Fibroblast of lung (primary cell): ENCODE results near the gene SMAD4.

Source experiments
- CTCF ChIP-seq, 2 donors: IDR thresholded peaks in 1 of 2; conservative IDR thresholded peaks in 1 of 2; 1 replicate in 1 of 2; 2 replicates in 1 of 2; pipeline ENCODE4 v1.5.1; 2011 to 2012; ENCODE audit warnings: low read length in 2 of 2, control low read depth in 1 of 2, inconsistent platforms in 1 of 2, low read depth in 1 of 2, mild to moderate bottlenecking in 1 of 2
- EZH2 ChIP-seq: IDR thresholded peaks from 2 replicates; pipeline ENCODE4 v1.5.1; 2012; ENCODE audit warnings: low read length, control low read depth, mild to moderate bottlenecking; ENCODE audit errors: missing control alignments

- no peak for TF ChIP-seq CTCF (conservative IDR thresholded peaks at IDR 0.05 in 1 of 2, IDR thresholded peaks at IDR 0.05 in 1 of 2; ENCODE audit: low read depth in 1 of 2, low read length in 2 of 2)
- TF ChIP-seq EZH2, result no peak
Observed at GRCh38 chr18:51072586-51073313, 42.7 kb downstream of the SMAD4 start.
